ENCODE measurements around the gene ACTRT2.

DNA sequence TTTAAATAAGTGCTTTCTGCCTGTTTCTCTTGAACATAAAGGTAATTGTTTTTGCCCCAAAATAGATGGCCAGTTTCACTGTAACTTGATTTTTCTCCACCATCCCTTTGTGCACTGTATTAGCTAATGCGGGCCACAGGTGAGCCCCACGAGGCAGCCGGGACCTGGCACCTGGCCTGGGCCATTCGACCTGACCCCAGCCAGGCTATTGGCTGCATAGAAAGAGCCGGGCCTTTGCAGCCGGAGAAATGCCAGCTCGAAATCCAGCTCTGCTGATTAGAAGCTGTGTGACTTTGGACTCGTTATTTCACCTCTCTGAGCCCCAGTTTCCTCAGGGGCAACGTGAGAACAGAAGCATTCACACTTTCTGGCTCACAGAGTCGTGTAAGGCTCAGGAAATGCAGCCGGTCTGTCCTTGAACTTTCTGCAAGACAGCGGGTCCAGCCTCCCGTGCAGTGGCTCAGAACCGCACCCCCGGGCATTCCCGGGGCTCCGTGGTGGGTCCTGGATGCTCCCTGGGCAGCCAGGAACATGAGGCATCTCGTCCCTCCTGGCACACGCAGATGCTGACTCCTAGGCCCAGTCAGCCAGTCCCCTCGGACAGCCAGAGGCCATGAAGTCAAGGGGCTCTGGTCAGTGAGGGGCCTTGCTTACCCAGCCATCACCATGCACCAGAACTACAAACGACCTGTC lies 37.4 kb upstream of the ACTRT2 start:
- TF ChIP-seq EZH2 (IDR thresholded peaks at IDR 0.05; ENCODE audit: borderline replicate concordance, low read depth, low read length, poor library complexity, severe bottlenecking): no peak
- TF ChIP-seq, protein P1, sequence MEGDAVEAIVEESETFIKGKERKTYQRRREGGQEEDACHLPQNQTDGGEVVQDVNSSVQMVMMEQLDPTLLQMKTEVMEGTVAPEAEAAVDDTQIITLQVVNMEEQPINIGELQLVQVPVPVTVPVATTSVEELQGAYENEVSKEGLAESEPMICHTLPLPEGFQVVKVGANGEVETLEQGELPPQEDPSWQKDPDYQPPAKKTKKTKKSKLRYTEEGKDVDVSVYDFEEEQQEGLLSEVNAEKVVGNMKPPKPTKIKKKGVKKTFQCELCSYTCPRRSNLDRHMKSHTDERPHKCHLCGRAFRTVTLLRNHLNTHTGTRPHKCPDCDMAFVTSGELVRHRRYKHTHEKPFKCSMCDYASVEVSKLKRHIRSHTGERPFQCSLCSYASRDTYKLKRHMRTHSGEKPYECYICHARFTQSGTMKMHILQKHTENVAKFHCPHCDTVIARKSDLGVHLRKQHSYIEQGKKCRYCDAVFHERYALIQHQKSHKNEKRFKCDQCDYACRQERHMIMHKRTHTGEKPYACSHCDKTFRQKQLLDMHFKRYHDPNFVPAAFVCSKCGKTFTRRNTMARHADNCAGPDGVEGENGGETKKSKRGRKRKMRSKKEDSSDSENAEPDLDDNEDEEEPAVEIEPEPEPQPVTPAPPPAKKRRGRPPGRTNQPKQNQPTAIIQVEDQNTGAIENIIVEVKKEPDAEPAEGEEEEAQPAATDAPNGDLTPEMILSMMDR (conservative IDR thresholded peaks at IDR 0.05; ENCODE audit: low read depth, low read length): no peak
